OCI-LY3 (cell line): ENCODE data around the gene ZSCAN30.

Source experiments
- H2AFZ ChIP-seq: fragments of 200-600, 300-600 bp; shearing (Covaris generic); 2 replicates; pipeline ENCODE4 v1.6.0; 2014; ENCODE audit warnings: antibody characterized with exemption, low read depth, low read length
- H3K27ac ChIP-seq: fragments of 200-600, 300-600 bp; sonication (generic); 2 replicates; pipeline ENCODE4 v1.5.1; 2014; ENCODE audit warnings: mild to moderate bottlenecking, low read length, moderate library complexity, mixed read lengths
- H3K27me3 ChIP-seq: fragments of 200-600, 300-600 bp; sonication (generic); 2 replicates; pipeline ENCODE4 v1.6.1; 2014; ENCODE audit warnings: low read depth, low read length, mixed read lengths
- H3K36me3 ChIP-seq: fragments of 200-600, 300-600 bp; sonication (generic); replicated peaks from 2 replicates; pipeline ENCODE3; 2014; ENCODE audit warnings: low read depth, low read length, mixed read lengths
- H3K4me1 ChIP-seq: fragments of 300-600, 200-600 bp; sonication (generic); 2 replicates; pipeline ENCODE4 v1.6.1; 2014; ENCODE audit warnings: low read length, mixed read lengths
- H3K4me2 ChIP-seq: fragments of 200-600, 300-600 bp; sonication (generic); 2 replicates; pipeline ENCODE4 v1.6.1; 2014; ENCODE audit warnings: low read length, mixed read lengths
- H3K4me3 ChIP-seq: fragments of 300-600, 200-600 bp; sonication (generic); 2 replicates; pipeline ENCODE4 v1.5.1; 2014; ENCODE audit warnings: antibody characterized with exemption, mild to moderate bottlenecking, low read length, moderate library complexity
- H3K79me2 ChIP-seq: fragments of 300-600, 200-600 bp; shearing (Covaris generic); 2 replicates; pipeline ENCODE4 v1.6.1; 2014; ENCODE audit warnings: mild to moderate bottlenecking, low read length, mixed read lengths
- H3K9ac ChIP-seq: fragments of 300-600, 200-600 bp; shearing (Covaris generic); 2 replicates; pipeline ENCODE4 v1.6.0; 2014; ENCODE audit warnings: mild to moderate bottlenecking, low read length, moderate library complexity
- H3K9me3 ChIP-seq: fragments of 200-600, 300-600 bp; shearing (Covaris generic); 2 replicates; pipeline ENCODE4 v1.6.1; 2014; ENCODE audit warnings: low read length, mixed read lengths; ENCODE audit not compliant: insufficient read depth
- H4K20me1 ChIP-seq: fragments of 200-600, 300-600 bp; sonication (generic); 2 replicates; pipeline ENCODE4 v1.6.1; 2016; ENCODE audit warnings: low read length, mixed read lengths; ENCODE audit not compliant: insufficient read depth
- EZH2phosphoT487 ChIP-seq: fragments of 200-600 bp; shearing (Covaris generic); IDR thresholded peaks from 2 replicates; pipeline ENCODE4 v1.6.1; 2018; ENCODE audit warnings: antibody characterized with exemption, mixed run types, low read depth
- TF ChIP-seq, protein P1 (sequence below): fragments of 200-600, 300-600 bp; sonication (generic); IDR thresholded peaks from 2 replicates; pipeline ENCODE4 v1.5.1; 2014; ENCODE audit warnings: antibody characterized with exemption, low read length, low read depth

Gene ZSCAN30

DNA sequence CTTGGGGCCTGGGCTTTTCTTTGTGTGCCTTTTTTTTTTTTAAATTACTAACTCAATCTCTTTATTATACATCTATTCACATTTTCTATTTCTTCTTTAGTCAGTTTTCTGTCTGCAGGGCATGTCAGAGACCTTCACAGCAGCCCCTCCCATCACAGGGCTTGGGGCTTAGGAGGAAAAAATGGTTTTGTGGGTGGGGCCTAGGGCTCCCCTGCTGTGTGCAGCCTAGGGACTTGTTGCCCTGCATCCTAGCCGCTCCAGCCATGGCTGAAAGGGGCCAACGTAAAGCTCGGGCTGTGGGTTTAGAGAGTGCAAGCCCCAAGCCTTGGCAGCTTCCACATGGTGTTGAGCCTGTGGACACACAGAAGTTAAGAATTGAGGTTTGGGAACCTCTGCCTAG, 13.8 kb downstream of the ZSCAN30 start:
- H3K9me3 ChIP-seq = peaks cover 22% of the 10 kb centered on the region; the same call in 1 of the 2 replicates
- no peak overlapping the region for H3K9ac ChIP-seq
- H3K36me3 ChIP-seq = peaks cover 40% of the 10 kb centered on the region
- TF ChIP-seq EZH2phosphoT487 = no peak
- TF ChIP-seq, protein P1, sequence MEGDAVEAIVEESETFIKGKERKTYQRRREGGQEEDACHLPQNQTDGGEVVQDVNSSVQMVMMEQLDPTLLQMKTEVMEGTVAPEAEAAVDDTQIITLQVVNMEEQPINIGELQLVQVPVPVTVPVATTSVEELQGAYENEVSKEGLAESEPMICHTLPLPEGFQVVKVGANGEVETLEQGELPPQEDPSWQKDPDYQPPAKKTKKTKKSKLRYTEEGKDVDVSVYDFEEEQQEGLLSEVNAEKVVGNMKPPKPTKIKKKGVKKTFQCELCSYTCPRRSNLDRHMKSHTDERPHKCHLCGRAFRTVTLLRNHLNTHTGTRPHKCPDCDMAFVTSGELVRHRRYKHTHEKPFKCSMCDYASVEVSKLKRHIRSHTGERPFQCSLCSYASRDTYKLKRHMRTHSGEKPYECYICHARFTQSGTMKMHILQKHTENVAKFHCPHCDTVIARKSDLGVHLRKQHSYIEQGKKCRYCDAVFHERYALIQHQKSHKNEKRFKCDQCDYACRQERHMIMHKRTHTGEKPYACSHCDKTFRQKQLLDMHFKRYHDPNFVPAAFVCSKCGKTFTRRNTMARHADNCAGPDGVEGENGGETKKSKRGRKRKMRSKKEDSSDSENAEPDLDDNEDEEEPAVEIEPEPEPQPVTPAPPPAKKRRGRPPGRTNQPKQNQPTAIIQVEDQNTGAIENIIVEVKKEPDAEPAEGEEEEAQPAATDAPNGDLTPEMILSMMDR = no peak
- no peaks in the 10 kb centered on the region for H4K20me1 ChIP-seq
- H3K4me2 ChIP-seq = no peak overlapping the region
- H3K27ac ChIP-seq = no peak overlapping the region
- H3K79me2 ChIP-seq = no peaks in the 10 kb centered on the region
- no peaks in the 10 kb centered on the region for H3K4me1 ChIP-seq
- H3K4me3 ChIP-seq = no peak overlapping the region
- no peak overlapping the region for H2AFZ ChIP-seq
- no peaks in the 10 kb centered on the region for H3K27me3 ChIP-seq

DNA sequence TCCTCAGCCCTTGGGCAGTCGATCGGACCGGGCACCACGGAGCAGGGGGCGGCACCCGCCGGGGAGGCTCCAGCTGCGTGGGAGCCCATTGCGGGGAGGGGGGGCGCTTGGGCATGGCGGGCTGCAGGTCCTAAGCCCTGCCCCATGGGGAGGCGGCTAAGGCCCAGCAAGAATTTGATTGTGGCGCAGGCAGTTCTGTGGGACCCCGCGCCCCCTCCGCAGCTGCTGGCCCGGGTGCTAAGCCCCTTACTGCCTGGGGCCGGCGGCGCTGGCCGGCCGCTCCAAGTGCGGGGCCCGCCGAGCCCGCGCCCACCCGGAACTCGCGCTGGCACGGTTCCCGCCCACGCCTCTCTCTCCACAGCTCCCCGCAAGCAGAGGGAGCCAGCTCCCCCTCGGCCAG, 18.4 kb downstream of the ZSCAN30 start:
- H3K4me1 ChIP-seq = peaks cover 8% of the 10 kb centered on the region
- no peaks in the 10 kb centered on the region for H3K27me3 ChIP-seq
- H2AFZ ChIP-seq = no peak overlapping the region
- H3K9me3 ChIP-seq = peaks cover 19% of the 10 kb centered on the region; the same call in 1 of the 2 replicates
- no peak overlapping the region for H3K4me2 ChIP-seq
- no peak overlapping the region for H3K4me3 ChIP-seq
- no peak overlapping the region for H3K27ac ChIP-seq
- no peak for TF ChIP-seq EZH2phosphoT487
- TF ChIP-seq, protein P1 = no peak
- H3K79me2 ChIP-seq = no peaks in the 10 kb centered on the region
- H4K20me1 ChIP-seq = no peaks in the 10 kb centered on the region
- no peak overlapping the region for H3K9ac ChIP-seq
- peaks cover 28% of the 10 kb centered on the region for H3K36me3 ChIP-seq

DNA sequence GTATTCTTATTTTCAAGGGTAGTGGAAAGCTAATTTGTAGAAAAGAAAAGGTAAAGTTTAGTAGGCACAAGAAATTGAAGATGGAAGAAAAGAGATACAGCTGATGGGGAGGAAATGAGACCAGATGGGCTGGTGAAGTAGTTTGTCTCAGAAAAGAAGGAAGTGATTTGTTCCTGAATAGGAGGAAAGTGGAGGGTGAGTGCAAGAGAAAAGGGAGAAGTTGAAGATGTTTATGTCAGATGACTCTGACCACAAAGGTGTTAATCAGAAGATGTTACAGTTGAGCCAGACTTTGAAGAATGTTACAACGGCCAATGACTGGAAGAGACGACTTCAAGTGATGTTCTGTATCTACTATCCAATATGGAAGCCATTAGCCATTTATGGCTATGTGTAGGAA, 21.2 kb downstream of the ZSCAN30 start:
- Histone ChIP-seq H3K9me3 (peaks cover 15% of the 10 kb centered on the region; the same call in 1 of the 2 replicates), H3K27me3 (no peaks in the 10 kb centered on the region), H3K4me1 (peaks cover 8% of the 10 kb centered on the region), H3K36me3 (peaks cover 41% of the 10 kb centered on the region), H4K20me1 (no peaks in the 10 kb centered on the region), H3K27ac (no peak overlapping the region; the same call in 1 of the 2 replicates), H3K79me2 (no peaks in the 10 kb centered on the region), H3K9ac (no peak overlapping the region), H3K4me3 (no peak overlapping the region), H3K4me2 (no peak overlapping the region), H2AFZ (no peak overlapping the region)
- TF ChIP-seq EZH2phosphoT487 = no peak
- TF ChIP-seq, protein P1 = no peak

DNA sequence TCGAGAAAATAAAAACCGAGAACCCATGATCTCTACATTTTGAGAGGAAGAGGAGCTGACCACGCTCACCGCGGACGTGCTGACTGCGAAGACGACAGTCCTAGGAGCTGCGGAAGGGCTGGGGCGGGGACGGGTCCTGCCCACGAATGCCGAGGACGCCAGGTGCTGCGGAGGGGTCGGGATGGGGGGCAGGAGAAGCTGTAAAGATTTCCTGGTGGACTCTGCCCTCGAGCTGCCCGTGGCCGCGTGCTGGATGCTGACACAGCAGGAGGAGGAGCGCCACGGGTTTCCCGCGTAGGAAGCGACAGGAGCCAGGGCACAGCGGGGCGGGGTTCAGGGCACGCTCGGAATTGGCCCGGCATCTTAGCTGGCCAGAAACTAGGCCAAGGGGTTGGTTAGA, 22.2 kb downstream of the ZSCAN30 start:
- Histone ChIP-seq H3K27ac (no peak overlapping the region), H3K9me3 (peaks cover 15% of the 10 kb centered on the region; the same call in 1 of the 2 replicates), H3K4me1 (peaks cover 8% of the 10 kb centered on the region), H3K4me2 (no peak overlapping the region), H3K4me3 (no peak overlapping the region), H2AFZ (no peak overlapping the region), H4K20me1 (no peaks in the 10 kb centered on the region), H3K79me2 (no peaks in the 10 kb centered on the region), H3K36me3 (peaks cover 46% of the 10 kb centered on the region), H3K27me3 (no peaks in the 10 kb centered on the region), H3K9ac (no peak overlapping the region)
- TF ChIP-seq EZH2phosphoT487 = no peak
- TF ChIP-seq, protein P1 = no peak
